Hepatocyte (in vitro differentiated cells): ENCODE measurements around the gene EVL. TPM values are rescaled to one million over a fixed set of nuclear protein-coding genes. Genes with fewer than 3 reads are reported as not detected.

Experiments used
- DNase-seq: peaks from one replicate; pipeline ENCODE4 v3.0.0-alpha.2; 2016; ENCODE audit warnings: low spot score
- H2AFZ ChIP-seq: fragments of 200-600 bp; sonication (generic); 2 replicates; pipeline ENCODE4 v1.6.0; 2016; ENCODE audit warnings: antibody characterized with exemption, mild to moderate bottlenecking
- H3K27ac ChIP-seq: fragments of 200-600 bp; sonication (generic); 2 replicates; pipeline ENCODE4 v1.5.1; 2016; ENCODE audit warnings: mild to moderate bottlenecking
- H3K27me3 ChIP-seq: fragments of 200-600 bp; sonication (generic); 2 replicates; pipeline ENCODE4 v1.6.1; 2016
- H3K36me3 ChIP-seq: fragments of 200-600 bp; sonication (generic); replicated peaks from 2 replicates; pipeline ENCODE4 v1.5.1; 2016; ENCODE audit warnings: low read depth; ENCODE audit not compliant: insufficient read depth
- H3K4me1 ChIP-seq: fragments of 200-600 bp; sonication (generic); 2 replicates; pipeline ENCODE4 v1.5.1; 2016; ENCODE audit warnings: mild to moderate bottlenecking, moderate library complexity; ENCODE audit not compliant: insufficient read depth
- H3K4me2 ChIP-seq: fragments of 200-600 bp; sonication (generic); 2 replicates; pipeline ENCODE4 v1.6.0; 2016
- H3K4me3 ChIP-seq: fragments of 200-600 bp; sonication (generic); 2 replicates; pipeline ENCODE4 v1.5.1; 2016; ENCODE audit warnings: mild to moderate bottlenecking
- H3K79me2 ChIP-seq: fragments of 200-600 bp; sonication (generic); 2 replicates; pipeline ENCODE4 v1.6.0; 2017; ENCODE audit warnings: mild to moderate bottlenecking
- H3K9me2 ChIP-seq: fragments of 200-600 bp; sonication (generic); replicated peaks from 2 replicates; pipeline ENCODE4 v1.6.0; 2017; ENCODE audit warnings: mild to moderate bottlenecking; ENCODE audit not compliant: insufficient read depth
- H3K9me3 ChIP-seq: fragments of 200-600 bp; sonication (generic); 2 replicates; pipeline ENCODE4 v1.5.1; 2016; ENCODE audit warnings: low read depth, mild to moderate bottlenecking
- H4K20me1 ChIP-seq: fragments of 200-600 bp; sonication (generic); 2 replicates; pipeline ENCODE4 v1.6.0; 2016; ENCODE audit warnings: mild to moderate bottlenecking; ENCODE audit not compliant: insufficient read depth, poor library complexity, severe bottlenecking
- EZH2 ChIP-seq: fragments of 200-600 bp; sonication (generic); IDR thresholded peaks from 2 replicates; pipeline ENCODE4 v1.6.1; 2016; ENCODE audit warnings: antibody characterized with exemption, mild to moderate bottlenecking, borderline replicate concordance
- EZH2phosphoT487 ChIP-seq: fragments of 200-600 bp; sonication (generic); IDR thresholded peaks from one replicate; pipeline ENCODE4 v1.6.1; 2018; ENCODE audit warnings: antibody characterized with exemption, mild to moderate bottlenecking, low read depth, moderate library complexity; ENCODE audit not compliant: unreplicated experiment, severe bottlenecking
- whole genome bisulfite sequencing: methylation state at CpG from one replicate; pipeline ENCODE4 v1.1.6; 2016; ENCODE audit warnings: low lambda C conversion rate; ENCODE audit errors: missing lambda C conversion rate; 5-methylcytosine and 5-hydroxymethylcytosine counted together
- polyA plus RNA-seq: library from polyadenylated mRNA; unstranded; fragments of >200 nt; fragmentation: Nextera tagmentation; extraction: Ambion mirVana; gene quantifications from 2 replicates; pipeline ENCODE4 v1.2.1, GENCODE V29; 2016
- total RNA-seq: library from RNA; depleted of rRNA; stranded (reverse); fragments of >200 nt; gene quantifications from 2 replicates; pipeline ENCODE4 v1.2.3, GENCODE V29; 2014
- TF ChIP-seq, protein P1 (sequence below): fragments of 200-600 bp; sonication (generic); IDR thresholded peaks from 2 replicates; pipeline ENCODE4 v1.5.1; 2016; ENCODE audit warnings: antibody characterized with exemption, mild to moderate bottlenecking; ENCODE audit not compliant: poor library complexity

EVL gene
- total and polyA plus RNA-seq, 2 experiments from 2014 or later = 60.5 to 77.2 TPM

DNA sequence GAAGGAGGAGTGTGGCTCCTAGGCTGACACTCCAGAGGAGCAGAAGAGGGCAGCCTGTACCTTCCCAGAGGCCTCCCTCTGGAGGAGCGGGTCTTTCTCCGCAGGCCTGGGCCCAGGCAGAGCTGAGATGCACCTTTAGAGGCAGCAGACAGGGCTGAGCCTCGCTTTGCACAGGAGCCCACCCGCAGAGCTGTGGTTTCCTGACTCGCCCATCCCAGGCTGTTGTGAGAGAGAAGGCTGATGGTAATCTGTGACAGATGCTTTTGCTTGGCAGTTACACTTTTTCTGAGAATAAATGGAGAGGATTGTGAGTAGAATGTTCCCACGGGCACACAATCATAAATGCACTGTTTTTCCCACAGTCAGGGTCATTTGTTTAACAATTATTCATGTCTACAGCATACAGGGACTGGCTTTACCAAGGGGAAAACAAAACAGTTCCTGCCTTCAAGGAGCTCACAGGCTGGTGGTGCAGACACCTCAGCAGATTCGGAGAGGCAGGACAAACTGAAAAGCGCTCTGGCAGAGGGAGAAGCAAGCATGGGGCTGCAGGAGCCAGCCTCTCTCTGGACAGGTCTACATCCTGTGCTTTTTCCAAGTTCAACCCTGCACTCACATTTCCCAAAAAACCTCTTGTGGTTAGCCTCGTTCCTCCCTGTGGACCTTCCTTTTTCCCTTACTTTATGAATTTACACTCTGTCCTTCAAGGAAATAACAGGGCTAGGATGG, 13.9 kb downstream of the EVL start:
- TF ChIP-seq, protein P1, sequence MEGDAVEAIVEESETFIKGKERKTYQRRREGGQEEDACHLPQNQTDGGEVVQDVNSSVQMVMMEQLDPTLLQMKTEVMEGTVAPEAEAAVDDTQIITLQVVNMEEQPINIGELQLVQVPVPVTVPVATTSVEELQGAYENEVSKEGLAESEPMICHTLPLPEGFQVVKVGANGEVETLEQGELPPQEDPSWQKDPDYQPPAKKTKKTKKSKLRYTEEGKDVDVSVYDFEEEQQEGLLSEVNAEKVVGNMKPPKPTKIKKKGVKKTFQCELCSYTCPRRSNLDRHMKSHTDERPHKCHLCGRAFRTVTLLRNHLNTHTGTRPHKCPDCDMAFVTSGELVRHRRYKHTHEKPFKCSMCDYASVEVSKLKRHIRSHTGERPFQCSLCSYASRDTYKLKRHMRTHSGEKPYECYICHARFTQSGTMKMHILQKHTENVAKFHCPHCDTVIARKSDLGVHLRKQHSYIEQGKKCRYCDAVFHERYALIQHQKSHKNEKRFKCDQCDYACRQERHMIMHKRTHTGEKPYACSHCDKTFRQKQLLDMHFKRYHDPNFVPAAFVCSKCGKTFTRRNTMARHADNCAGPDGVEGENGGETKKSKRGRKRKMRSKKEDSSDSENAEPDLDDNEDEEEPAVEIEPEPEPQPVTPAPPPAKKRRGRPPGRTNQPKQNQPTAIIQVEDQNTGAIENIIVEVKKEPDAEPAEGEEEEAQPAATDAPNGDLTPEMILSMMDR = peak; percentile 14
- TF ChIP-seq EZH2phosphoT487 = no peak
- H3K4me1 ChIP-seq = peaks cover 17% of the 10 kb centered on the region
- peaks cover 71% of the 10 kb centered on the region for H3K79me2 ChIP-seq
- H3K36me3 ChIP-seq = no peaks in the 10 kb centered on the region
- WGBS = 54% methylated on average over 9 of the region's 9 CpGs
- H3K9me2 ChIP-seq = no peaks in the 10 kb centered on the region
- H3K27ac ChIP-seq = peak overlapping the region; percentile 45
- H3K4me3 ChIP-seq = no peak overlapping the region
- no peak overlapping the region for H2AFZ ChIP-seq
- H3K4me2 ChIP-seq = no peak overlapping the region
- no peaks in the 10 kb centered on the region for H3K9me3 ChIP-seq
- no peaks in the 10 kb centered on the region for H3K27me3 ChIP-seq
- peaks cover 12% of the 10 kb centered on the region for H4K20me1 ChIP-seq
- DNase-seq = peak; percentile 42

DNA sequence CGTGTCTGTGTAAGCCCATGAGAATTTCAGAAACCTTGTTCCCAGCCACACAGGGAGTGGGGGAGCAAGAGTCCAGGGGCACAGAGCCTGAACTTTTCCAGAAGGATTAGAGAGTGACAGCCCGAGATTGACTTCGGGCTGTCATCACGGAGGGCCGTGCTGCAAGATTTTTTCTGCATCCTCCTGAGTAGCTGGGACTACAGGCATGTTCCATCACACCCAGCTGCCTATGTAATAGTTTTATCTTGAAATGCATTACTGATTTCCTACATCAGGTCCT, 14.4 kb downstream of the EVL start:
- no peak for DNase-seq
- Histone ChIP-seq H2AFZ (no peak overlapping the region), H3K36me3 (no peaks in the 10 kb centered on the region), H3K79me2 (peaks cover 71% of the 10 kb centered on the region), H3K9me2 (no peaks in the 10 kb centered on the region), H3K27ac (peak overlapping the region; percentile 36), H4K20me1 (peaks cover 12% of the 10 kb centered on the region), H3K4me3 (no peak overlapping the region), H3K27me3 (no peaks in the 10 kb centered on the region), H3K4me1 (peaks cover 17% of the 10 kb centered on the region), H3K4me2 (no peak overlapping the region), H3K9me3 (no peaks in the 10 kb centered on the region)
- 66% methylated on average over 5 of the region's 5 CpGs for WGBS
- TF ChIP-seq, protein P1 = no peak
- TF ChIP-seq EZH2phosphoT487 (no peak), EZH2 (no peak)

DNA sequence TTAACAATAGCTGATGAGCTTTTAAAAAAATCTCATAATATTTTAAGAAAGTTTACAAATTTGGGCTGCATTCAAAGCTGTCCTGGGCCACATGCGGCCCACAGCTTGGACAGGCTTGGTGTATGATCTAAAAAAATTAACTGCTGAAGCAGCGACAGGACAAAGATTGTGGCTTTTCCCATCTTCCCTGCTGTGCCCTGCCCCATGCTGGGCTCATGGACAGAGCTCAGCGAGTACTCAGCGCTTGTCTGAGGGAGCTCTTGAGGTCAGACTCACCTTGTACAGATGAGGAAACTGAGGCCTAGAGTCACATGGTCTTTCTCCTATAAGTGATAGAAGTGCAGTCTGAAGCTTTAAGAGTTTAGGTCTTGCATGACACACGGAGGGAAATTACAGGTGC, 15.0 kb downstream of the EVL start:
- no peak for DNase-seq
- Histone ChIP-seq H2AFZ (no peak overlapping the region), H3K4me2 (no peak overlapping the region), H3K9me3 (no peaks in the 10 kb centered on the region), H4K20me1 (peaks cover 12% of the 10 kb centered on the region), H3K9me2 (no peaks in the 10 kb centered on the region), H3K4me1 (peaks cover 17% of the 10 kb centered on the region), H3K79me2 (peaks cover 67% of the 10 kb centered on the region), H3K27me3 (no peaks in the 10 kb centered on the region), H3K27ac (no peak overlapping the region), H3K36me3 (no peaks in the 10 kb centered on the region), H3K4me3 (no peak overlapping the region)
- TF ChIP-seq EZH2phosphoT487 (no peak), EZH2 (no peak)
- TF ChIP-seq, protein P1 = no peak
- WGBS = 88% methylated on average over 5 of the region's 5 CpGs
